Lower lobe of right lung (tissue), 2 donors: ENCODE results near the gene SLC6A5. TPM values are rescaled to one million over a fixed set of nuclear protein-coding genes. Genes with fewer than 3 reads are reported as not detected.

Source experiments
- ATAC-seq, 2 donors: fragments of 200-7000 bp; cut with Tn5 transposase; one replicate each; pipeline ENCODE4 v1.9.1; 2020 to 2022; ENCODE audit warnings: mild to moderate bottlenecking in 2 of 2, moderate library complexity in 2 of 2
- DNase-seq: peaks from one replicate; pipeline ENCODE4 v3.0.0-alpha.2; 2020
- H3K27ac ChIP-seq: fragments of 200-600 bp; one replicate; pipeline ENCODE4 v1.8.0; 2022
- H3K27me3 ChIP-seq: fragments of 200-600 bp; one replicate; pipeline ENCODE4 v1.8.0; 2022; ENCODE audit warnings: low read depth
- H3K36me3 ChIP-seq: fragments of 200-600 bp; one replicate; pipeline ENCODE4 v1.8.0; 2022; ENCODE audit warnings: mild to moderate bottlenecking
- H3K4me1 ChIP-seq: fragments of 200-600 bp; one replicate; pipeline ENCODE4 v1.8.0; 2022
- H3K4me3 ChIP-seq: fragments of 200-600 bp; one replicate; pipeline ENCODE4 v1.8.0; 2022; ENCODE audit warnings: mild to moderate bottlenecking
- H3K9me3 ChIP-seq: fragments of 200-600 bp; one replicate; pipeline ENCODE4 v1.8.0; 2022
- intact Hi-C: fragments of 100-400 bp; cut with DNase I; formaldehyde crosslinking; loops from one replicate; pipeline ENCODE4 v1.11.0; 2022
- total RNA-seq: library from RNA; stranded (reverse); fragmentation: NEBNext Ultra II Directional; extraction: Animal tissue kit (Norgen Biotek cat#: 25700); gene quantifications from one replicate; pipeline ENCODE4 v1.2.1, GENCODE V29; 2021
- TF ChIP-seq, protein P1 (sequence below): fragments of 200-600 bp; IDR thresholded peaks from one replicate; pipeline ENCODE4 v1.8.0; 2022; ENCODE audit warnings: antibody characterized with exemption, mild to moderate bottlenecking
- donor health status: DM: no; HTN: yes; CAD: no; lungs with severe emphysema.

Gene SLC6A5
- total RNA-seq, 1 donor from 2014 or later = not detected

GRCh38 chr11:20604864-20605601, 5.6 kb downstream of the SLC6A5 start:
- intact Hi-C loops = no loop called here

DNA sequence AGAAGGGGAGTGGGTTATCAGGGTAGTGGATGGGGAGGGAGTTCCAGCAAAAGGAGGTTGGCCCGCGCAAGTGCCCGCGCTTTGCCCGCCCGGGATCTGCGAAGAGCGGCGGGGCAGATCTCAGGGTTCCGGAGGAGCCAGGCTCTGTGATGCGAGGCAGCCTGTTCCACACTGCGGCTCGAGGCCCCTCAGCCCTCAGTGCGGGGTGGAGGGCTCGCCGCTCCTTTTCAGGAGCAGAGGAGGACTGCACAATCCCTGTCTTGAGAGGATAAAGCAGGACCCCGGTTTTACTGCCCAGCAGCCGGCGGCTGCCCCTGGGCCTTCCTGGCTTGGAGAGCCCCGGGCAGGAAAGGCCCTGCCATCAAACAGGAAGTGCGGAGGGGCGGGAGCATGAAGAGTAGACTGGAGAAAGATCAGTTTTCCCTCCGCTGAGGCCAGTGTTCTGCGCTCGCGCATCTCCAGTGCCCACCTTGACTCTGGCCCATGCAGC, 6.2 kb downstream of the SLC6A5 start:
- ATAC-seq (no peak), DNase-seq (no peak)
- intact Hi-C loops = no loop called here

More at GRCh38 chr11:20604864-20605601, 5.6 kb downstream of the SLC6A5 start:
- H3K27me3 ChIP-seq = peaks cover 88% of the 10 kb centered on the region
- H3K4me3 ChIP-seq = no peak overlapping the region
- DNase-seq (no peak), ATAC-seq (no peak)
- H3K36me3 ChIP-seq = no peaks in the 10 kb centered on the region
- peaks cover 4% of the 10 kb centered on the region for H3K4me1 ChIP-seq
- no peaks in the 10 kb centered on the region for H3K9me3 ChIP-seq
- TF ChIP-seq, protein P1, sequence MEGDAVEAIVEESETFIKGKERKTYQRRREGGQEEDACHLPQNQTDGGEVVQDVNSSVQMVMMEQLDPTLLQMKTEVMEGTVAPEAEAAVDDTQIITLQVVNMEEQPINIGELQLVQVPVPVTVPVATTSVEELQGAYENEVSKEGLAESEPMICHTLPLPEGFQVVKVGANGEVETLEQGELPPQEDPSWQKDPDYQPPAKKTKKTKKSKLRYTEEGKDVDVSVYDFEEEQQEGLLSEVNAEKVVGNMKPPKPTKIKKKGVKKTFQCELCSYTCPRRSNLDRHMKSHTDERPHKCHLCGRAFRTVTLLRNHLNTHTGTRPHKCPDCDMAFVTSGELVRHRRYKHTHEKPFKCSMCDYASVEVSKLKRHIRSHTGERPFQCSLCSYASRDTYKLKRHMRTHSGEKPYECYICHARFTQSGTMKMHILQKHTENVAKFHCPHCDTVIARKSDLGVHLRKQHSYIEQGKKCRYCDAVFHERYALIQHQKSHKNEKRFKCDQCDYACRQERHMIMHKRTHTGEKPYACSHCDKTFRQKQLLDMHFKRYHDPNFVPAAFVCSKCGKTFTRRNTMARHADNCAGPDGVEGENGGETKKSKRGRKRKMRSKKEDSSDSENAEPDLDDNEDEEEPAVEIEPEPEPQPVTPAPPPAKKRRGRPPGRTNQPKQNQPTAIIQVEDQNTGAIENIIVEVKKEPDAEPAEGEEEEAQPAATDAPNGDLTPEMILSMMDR = no peak
- no peak overlapping the region for H3K27ac ChIP-seq

DNA sequence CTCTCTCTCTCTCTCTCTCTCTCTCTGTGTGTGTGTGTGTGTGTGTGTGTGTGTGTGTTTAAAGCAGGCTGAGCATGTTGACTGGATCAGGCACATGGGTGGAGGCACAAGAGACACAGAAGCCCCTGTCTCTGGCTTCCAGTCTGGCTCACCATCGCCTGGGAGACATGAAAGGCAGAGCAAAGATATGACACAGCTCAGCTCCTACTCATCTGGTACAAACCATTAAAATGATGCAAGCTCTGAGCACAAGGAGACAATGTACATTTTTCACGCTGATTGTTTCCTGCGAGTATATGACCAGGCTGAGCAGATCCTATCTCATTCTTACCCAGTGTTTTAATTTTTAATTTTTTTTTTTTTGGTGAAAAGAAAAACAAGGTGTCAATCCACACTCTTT, 9.5 kb downstream of the SLC6A5 start:
- Histone ChIP-seq H3K27ac (no peak overlapping the region), H3K27me3 (peaks cover 67% of the 10 kb centered on the region), H3K9me3 (no peaks in the 10 kb centered on the region), H3K4me1 (peaks cover 8% of the 10 kb centered on the region), H3K4me3 (no peak overlapping the region), H3K36me3 (no peaks in the 10 kb centered on the region)
- ATAC-seq = no peak
- TF ChIP-seq, protein P1 = no peak
- DNase-seq = no peak
- intact Hi-C loops = no loop called here

More for the DNA sequence above, 6.2 kb downstream of the SLC6A5 start:
- no peak overlapping the region for H3K27ac ChIP-seq
- peaks cover 8% of the 10 kb centered on the region for H3K4me1 ChIP-seq
- H3K4me3 ChIP-seq = no peak overlapping the region
- no peaks in the 10 kb centered on the region for H3K9me3 ChIP-seq
- TF ChIP-seq, protein P1 = no peak
- no peaks in the 10 kb centered on the region for H3K36me3 ChIP-seq
- H3K27me3 ChIP-seq = peaks cover 89% of the 10 kb centered on the region

DNA sequence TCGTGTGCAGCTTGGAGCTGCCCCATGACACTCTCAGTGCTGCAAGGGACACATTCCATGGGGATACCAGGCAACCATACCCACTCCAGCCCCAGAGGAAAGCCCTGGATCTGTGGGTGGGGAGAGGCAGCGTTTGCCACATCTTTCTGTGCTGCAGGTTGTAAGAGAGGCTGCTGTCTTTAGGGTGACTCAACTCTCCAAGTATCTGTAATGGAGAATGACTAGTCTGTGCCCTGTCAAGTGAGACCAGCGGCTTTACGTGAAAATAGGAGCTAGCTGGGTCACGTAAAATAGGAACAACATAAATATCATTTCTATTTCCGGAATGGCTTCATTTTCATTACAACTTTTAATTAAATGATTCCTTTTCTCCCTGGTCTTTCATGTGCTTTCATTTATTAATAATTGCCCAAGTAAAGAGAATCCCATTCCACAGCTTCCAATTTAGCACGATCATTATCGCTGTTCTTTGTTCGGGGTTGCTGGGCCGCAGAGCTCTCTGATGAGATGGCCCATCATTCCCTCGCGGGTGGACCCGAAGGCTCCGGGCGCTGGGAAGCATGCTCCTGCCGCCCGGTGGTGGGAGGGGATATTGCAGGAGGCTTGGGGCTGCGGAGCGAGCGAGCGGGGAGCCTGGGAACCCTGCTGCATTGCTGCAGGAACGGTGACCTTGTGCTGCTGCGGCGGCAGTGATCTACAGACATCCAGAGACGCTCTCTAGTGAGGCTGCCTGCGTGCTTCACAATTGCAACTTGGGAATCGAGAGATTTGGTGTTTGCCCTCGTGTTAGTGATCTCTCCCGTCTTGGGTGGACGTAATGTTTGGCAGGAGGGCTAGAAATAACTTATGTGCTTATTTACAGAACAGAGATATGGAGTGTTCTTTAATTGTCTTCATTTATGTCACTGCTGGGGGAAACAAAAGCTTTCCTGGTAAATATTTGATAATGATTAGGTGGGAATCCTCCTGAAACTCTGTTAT, 10.6 kb downstream of the SLC6A5 start:
- H3K27ac ChIP-seq = no peak overlapping the region
- no peaks in the 10 kb centered on the region for H3K36me3 ChIP-seq
- H3K4me3 ChIP-seq = no peak overlapping the region
- DNase-seq = peak; percentile 78
- peaks cover 56% of the 10 kb centered on the region for H3K27me3 ChIP-seq
- intact Hi-C loops = no loop called here
- ATAC-seq = peak; percentile 93 to 95
- H3K4me1 ChIP-seq = peaks cover 8% of the 10 kb centered on the region
- H3K9me3 ChIP-seq = no peaks in the 10 kb centered on the region
- TF ChIP-seq, protein P1 = peak; percentile 93

DNA sequence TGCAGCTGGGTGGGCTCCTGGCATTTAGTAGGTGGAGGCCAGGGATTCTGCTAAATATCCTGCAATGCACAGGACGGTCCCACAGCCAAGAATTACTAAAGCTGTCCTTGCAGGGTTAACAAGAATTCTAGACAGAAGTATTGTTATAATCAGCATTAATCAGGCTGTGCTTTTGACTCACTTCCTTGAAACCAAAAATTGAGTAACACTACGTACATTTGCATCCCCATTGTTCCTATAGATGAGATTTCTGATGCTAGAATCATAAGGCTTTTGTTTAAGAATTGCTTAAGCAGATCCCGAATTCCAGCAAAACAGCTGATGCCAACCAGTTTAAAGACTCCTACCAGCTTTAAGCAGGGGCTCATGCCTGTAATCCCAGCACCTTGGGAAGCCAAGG, 11.4 kb downstream of the SLC6A5 start:
- H3K9me3 ChIP-seq = no peaks in the 10 kb centered on the region
- DNase-seq = no peak
- peaks cover 48% of the 10 kb centered on the region for H3K27me3 ChIP-seq
- no peak overlapping the region for H3K27ac ChIP-seq
- no peak overlapping the region for H3K4me3 ChIP-seq
- TF ChIP-seq, protein P1 = no peak
- peaks cover 8% of the 10 kb centered on the region for H3K4me1 ChIP-seq
- intact Hi-C loops = no loop called here
- ATAC-seq = no peak
- H3K36me3 ChIP-seq = no peaks in the 10 kb centered on the region
